GM19467 (cell line): ENCODE data around the gene PMIS2.
"Not testable (repeated sequence)": the region's sequence is repeated elsewhere in the genome, so short reads cannot be mapped to it uniquely, and the experiment has no call there.

Source experiments
- ATAC-seq: cut with Tn5 transposase; IDR thresholded peaks from one replicate; pipeline ENCODE4 v1.9.1; 2021; ENCODE audit warnings: mild to moderate bottlenecking, moderate library complexity; ENCODE audit not compliant: unreplicated experiment

Gene PMIS2

GRCh38 chr19:35587321-35587720 lies 1.3 kb downstream of the PMIS2 start:
- ATAC-seq, result no peak

GRCh38 chr19:35590875-35591274 lies 4.9 kb downstream of the PMIS2 start:
- ATAC-seq, result no peak

- no peak for ATAC-seq
Observed at GRCh38 chr19:35592226-35592625, 6.3 kb downstream of the PMIS2 start.

- ATAC-seq, result not testable (repeated sequence)
Observed at GRCh38 chr19:35595026-35595425, 9.1 kb downstream of the PMIS2 start.

- ATAC-seq, result no peak
Observed at GRCh38 chr19:35595928-35596327, 10.0 kb downstream of the PMIS2 start.

GRCh38 chr19:35596366-35596999 lies 10.5 kb downstream of the PMIS2 start:
- ATAC-seq, result no peak

GRCh38 chr19:35601971-35602370 lies 16.0 kb downstream of the PMIS2 start:
- no peak for ATAC-seq

GRCh38 chr19:35604436-35604835 lies 18.5 kb downstream of the PMIS2 start:
- ATAC-seq, result not testable (repeated sequence)

- not testable (repeated sequence) for ATAC-seq
Observed at GRCh38 chr19:35607170-35607569, 21.2 kb downstream of the PMIS2 start.

- ATAC-seq, result no peak
Observed at GRCh38 chr19:35607661-35608060, 21.7 kb downstream of the PMIS2 start.

- ATAC-seq, result no peak
Observed at GRCh38 chr19:35608251-35608650, 22.3 kb downstream of the PMIS2 start.

- no peak for ATAC-seq
Observed at GRCh38 chr19:35609851-35610353, 23.9 kb downstream of the PMIS2 start.

- ATAC-seq, result no peak
Observed at GRCh38 chr19:35612224-35612558, 26.2 kb downstream of the PMIS2 start.

GRCh38 chr19:35612559-35613321 lies 26.8 kb downstream of the PMIS2 start, which contains the start of gene HAUS5:
TSS of gene HAUS5 (plus strand) at chr19:35612735. CDS start at chr19:35612795, 60 bp downstream.
- peak; percentile 59 for ATAC-seq

- ATAC-seq, result no peak
Observed at GRCh38 chr19:35613574-35613973, 27.6 kb downstream of the PMIS2 start.

GRCh38 chr19:35615036-35615435 lies 29.1 kb downstream of the PMIS2 start:
- no peak for ATAC-seq

- no peak for ATAC-seq
Observed at GRCh38 chr19:35618857-35619256, 32.9 kb downstream of the PMIS2 start.

- no peak for ATAC-seq
Observed at GRCh38 chr19:35619290-35619923, 33.4 kb downstream of the PMIS2 start.

GRCh38 chr19:35620001-35620400 lies 34.0 kb downstream of the PMIS2 start:
- ATAC-seq, result no peak

- no peak for ATAC-seq
Observed at GRCh38 chr19:35621708-35622107, 35.7 kb downstream of the PMIS2 start.

GRCh38 chr19:35622750-35623149 lies 36.8 kb downstream of the PMIS2 start:
- ATAC-seq, result no peak
